GM19035 (cell line): ENCODE results near the gene RNF207.

Experiments used
- ATAC-seq: cut with Tn5 transposase; IDR thresholded peaks from one replicate; pipeline ENCODE4 v1.9.1; 2021; ENCODE audit not compliant: unreplicated experiment

Gene RNF207

DNA sequence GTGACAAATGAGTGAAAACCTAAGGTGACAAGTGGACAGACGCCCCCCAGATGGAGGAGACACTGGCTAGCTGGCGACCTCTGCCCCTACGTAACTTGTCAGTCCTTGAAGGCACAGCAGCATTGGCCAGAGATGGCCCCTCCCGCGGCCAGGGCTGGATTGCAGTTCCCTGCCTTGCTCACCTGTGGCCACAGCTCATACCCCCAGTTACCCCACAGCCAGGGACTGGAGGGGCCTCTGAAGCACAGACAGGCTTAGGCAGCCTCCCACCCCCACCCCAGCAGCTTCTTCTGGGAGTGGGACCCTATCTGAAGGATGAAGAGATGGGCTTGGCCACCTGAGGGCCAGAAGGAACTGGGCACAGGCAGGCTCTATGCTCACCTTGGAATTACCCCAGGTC, 41.7 kb downstream of the RNF207 start:
- no peak for ATAC-seq

GRCh38 chr1:6248161-6248776, 42.4 kb downstream of the RNF207 start:
- ATAC-seq, result no peak

GRCh38 chr1:6248932-6249738, 43.2 kb downstream of the RNF207 start:
- no peak for ATAC-seq

DNA sequence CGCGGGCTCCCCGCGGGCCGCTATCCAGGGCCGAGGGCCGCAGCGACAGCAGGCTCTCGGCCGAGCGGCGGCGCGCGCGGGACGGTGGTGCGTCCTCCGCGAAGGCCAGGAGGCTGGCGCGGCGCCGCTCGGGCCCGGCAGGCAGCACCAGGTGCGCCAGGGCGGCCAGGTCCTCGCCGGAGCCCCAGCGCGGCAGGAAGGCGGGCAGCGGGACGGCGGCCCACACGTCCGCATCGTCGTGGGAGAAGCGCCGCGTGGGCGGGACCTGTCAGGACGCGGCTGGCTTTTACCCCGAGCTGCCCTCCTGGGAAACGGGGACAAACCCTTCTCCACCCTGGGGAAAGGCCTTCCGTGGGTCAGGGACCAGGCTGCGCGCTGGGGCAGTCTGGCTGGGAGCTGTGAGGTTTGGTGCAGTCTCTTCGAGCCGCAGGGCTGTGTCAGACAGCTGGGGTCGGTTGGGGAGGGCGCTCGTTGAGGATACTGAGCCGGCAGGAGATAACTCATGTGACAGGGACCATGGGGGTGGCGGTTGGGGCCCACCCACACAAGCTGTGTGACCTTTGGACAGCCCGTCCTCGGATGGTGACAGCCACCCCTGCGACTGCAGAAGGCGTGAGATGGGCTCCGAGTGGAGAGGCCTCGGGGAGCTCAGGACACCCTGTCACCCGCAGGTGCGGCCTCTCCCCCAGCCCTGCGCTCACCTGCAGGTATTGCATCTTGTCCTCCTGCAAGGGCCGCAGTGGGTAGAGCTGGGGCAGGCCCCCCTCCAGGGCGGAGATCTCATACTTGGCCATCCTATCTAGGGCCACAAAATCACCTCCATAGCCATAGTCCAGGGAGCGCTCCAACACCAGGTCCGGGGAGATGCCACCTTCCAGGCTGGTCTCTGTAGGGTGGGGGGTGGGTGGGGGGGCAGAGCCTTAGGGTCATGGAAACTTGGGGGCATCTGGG, 44.1 kb downstream of the RNF207 start:
- ATAC-seq, result no peak

GRCh38 chr1:6251233-6251632, 45.3 kb downstream of the RNF207 start:
- ATAC-seq, result no peak

GRCh38 chr1:6251681-6252373, 45.9 kb downstream of the RNF207 start:
- no peak for ATAC-seq

DNA sequence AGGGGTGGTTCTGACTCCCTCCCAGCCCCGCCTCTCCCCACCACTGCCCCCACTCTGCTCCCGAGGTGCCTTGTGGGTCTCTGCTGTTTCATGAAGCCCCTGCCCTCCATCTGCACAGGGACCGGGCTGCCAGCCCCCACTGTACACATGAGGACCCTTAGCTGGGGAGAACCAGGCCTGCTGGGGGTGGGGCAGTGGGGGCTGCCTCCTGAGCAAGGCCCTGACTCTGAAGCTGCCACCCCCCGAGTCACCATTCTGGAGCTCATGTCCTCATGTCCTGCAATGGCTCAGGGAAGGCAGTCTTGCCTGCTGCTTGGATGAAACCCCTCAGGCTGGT, 46.4 kb downstream of the RNF207 start:
- no peak for ATAC-seq

- no peak for ATAC-seq
These were observed 47.5 kb downstream of the RNF207 start for GRCh38 chr1:6253380-6253779.

- no peak for ATAC-seq
These were observed 48.8 kb downstream of the RNF207 start for GRCh38 chr1:6254691-6255090.

DNA sequence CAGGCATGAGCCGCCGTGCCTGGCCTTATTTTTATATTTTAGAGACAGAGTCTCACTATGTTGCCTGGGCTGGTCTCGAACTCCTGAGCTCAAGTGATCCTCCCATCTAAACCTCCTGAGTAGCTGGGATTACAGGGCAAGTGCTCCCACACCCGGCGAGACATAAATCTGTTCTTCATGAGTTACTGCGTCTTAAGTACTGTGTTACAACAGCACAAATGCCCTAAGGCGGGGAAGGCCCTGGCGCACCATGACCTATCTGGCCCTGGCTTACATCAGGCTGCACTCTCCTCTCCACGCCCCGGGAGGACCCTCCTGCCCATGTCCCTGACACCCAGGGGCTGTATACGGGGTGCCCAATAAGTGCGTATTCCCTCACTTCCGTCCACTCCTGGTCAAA, 50.7 kb downstream of the RNF207 start:
- ATAC-seq, result no peak

DNA sequence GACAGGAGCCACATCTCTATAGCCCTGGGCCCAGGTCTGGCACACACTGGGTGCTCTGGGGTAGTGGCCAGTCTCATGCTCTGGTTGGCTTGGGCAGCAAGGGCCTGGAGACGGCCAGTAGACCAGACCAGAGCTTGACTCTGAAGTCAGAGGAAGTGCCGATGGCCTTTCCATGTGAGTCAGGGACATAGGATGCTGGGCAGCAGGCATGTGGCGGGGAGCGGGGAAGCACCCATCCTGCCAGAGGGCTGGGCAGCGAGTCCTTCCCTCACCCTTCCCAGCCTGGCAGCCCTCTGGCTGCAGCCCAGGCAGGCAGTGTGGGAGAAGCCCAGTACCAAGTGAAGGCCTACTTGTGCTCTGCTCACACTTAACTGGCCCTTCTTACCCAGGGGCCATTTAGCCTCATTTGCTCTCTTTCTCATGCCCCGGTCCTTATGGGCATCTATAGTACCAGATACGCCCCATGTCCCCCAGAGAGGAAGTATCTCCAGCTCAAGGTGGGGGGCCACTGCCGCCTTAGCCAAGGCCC, 51.7 kb downstream of the RNF207 start:
- ATAC-seq, result no peak

DNA sequence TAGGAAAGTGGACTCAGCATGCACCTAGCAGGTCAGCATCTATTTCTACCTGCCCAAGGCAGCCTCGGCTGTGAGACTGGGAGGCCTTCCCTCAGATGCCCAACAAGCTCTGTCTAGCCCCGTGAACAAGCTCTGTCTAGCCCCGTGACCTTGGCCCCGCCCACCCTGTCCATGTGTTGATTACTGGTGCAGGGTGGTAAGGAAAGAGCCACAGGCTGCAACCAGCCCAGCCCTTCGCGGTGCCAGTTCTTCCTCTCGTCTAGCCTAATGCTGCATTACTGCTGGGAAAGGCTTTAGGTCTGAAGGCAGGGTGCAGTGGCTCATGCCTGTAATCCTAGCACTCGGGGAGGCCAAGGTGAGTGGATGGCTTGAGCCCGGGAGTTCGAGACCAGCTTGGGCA, 52.8 kb downstream of the RNF207 start:
- ATAC-seq, result no peak

DNA sequence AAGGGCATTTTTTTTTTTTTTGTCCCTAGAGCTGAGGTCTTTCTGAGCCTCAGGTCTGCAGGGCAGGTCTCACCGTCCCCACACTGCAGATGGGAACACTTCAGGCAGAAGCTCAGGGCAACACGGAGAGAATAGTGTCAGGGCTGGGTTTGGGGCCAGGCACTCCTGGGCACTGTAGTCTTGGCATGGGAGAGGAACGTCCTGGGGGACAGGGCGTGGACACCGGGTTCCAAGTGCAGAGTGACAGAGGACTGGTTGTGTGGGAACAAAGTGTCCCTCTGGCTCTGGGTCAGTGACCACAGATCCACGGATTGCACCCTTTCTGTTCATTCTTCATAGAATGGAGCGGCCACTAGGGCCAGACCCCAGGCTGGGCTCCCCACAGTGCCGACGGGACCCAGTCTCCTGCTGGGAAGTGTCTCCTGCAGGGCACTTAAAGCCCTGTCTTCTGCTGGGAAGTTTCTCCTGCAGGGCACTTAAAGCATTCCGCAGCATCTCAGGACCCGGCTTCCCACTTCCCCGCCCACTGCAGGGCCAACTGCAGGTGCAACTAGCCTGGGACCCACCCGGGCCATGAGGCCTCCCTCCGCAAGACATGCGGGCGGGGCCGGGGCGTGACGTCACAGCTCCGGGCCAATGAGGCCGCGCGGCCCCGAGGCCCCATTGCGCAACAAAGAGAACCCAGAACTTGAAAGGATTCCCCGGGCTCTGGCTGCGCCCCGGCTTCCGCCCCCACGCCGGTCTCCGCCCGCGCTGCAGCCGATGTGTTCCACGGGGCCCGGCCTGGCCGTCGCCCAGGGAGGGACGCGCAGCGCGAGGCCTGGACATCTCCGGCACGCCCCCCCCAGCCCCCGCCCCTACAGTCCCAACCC, 53.8 kb downstream of the RNF207 start:
- no peak for ATAC-seq

GRCh38 chr1:6260433-6260934, 54.6 kb downstream of the RNF207 start:
- ATAC-seq, result peak; percentile 3

DNA sequence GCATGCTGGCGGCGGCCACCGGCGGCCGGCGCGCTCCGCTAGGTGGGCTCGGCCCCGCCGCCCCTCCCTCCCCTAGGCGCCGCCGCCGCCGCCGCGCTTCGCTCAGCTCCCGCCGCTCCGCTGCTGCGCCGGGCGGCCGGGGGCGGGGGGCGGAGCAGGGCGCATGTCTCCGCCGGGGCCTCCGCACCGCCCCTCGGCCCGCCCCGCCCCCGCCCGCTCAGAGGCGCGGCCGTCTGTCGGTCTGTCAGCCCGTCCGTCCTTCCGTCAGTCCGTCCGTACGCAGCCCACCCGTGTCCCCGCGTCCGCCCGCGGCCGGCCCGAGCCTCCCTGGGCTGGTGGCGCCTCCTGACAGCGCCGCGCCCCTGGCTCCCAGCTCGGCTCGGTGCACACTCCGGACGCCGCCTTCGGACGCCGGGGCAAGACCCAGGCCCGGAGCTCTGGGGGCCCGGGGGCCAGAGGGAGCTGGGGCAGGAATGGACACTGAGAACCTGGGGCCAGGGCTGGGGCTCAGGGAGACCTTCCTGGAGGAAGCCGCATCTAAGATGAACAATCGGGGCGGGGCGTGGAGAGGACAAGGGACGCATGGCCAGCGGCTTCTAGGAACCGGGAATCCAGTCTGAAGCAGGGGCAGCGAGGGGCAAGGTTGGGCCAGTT, 55.2 kb downstream of the RNF207 start, which contains the start of gene GPR153:
GPR153 (minus strand) TSS at position 138 of the 654 bp plus-strand sequence. CDS start 6,193 bp downstream, outside the sequence.
- peak; percentile 42 for ATAC-seq

- ATAC-seq, result no peak
These were observed 55.7 kb downstream of the RNF207 start for GRCh38 chr1:6261615-6261995.

DNA sequence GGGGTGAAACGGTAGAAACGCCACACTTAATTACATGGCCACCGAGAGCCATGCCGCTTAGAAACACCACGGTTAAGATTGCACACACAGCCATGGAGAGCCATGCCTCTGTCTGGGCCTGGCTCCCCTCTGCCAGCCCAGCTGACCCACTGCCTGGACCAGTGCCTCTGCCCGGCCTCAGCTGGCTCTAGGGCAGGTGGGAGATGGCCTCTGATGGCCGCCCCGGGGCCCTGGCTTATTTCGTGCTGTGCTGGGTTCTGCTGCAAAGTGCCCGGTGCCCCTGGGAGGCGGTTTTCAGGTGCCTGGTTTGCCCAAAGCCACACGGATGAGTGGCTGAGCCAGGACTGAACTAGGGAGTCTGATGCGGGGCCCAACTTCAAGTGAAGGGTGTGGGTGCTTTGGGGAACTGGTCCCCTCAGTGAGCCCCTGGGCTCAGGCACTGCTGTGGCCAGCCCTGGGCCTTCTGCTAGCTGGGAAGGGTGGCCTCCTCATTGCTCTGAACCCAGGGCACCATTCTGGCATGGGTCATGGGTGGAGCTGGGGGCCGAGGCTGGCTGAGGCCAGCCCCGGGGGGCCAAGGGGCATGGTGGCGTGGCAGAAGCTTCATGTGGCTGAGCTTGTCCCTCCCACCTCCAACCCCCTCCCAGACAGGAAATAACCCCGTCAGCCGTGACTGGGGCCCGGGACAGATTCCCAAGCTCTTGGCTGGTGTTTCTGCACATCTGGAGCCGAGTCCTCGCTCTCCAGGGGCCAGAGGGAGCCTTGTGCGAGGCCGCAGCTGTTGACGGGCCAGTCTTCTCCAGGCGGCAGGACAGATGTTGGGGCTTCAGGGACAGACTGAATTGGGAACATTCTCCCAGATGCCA, 56.9 kb downstream of the RNF207 start:
- no peak for ATAC-seq

GRCh38 chr1:6263716-6264115, 57.8 kb downstream of the RNF207 start:
- ATAC-seq, result no peak
